H9 (cell line): ENCODE results near the gene TRPM3. TPM values are rescaled to one million over a fixed set of nuclear protein-coding genes. Genes with fewer than 3 reads are reported as not detected.

ENCODE experiments used
- DNase-seq: peaks from one replicate; pipeline ENCODE4 v3.0.0-alpha.2; 2017
- H2AFZ ChIP-seq: one replicate; pipeline ENCODE4 v1.6.1; 2013; ENCODE audit warnings: mild to moderate bottlenecking, low read length, control low read depth, moderate library complexity
- H2AK5ac ChIP-seq: 2 replicates; pipeline ENCODE4 v1.6.1; 2013; ENCODE audit warnings: low read length, control low read depth, mixed read lengths; ENCODE audit not compliant: insufficient read length
- H2BK120ac ChIP-seq: one replicate; pipeline ENCODE4 v1.6.1; 2013; ENCODE audit warnings: low read depth, mild to moderate bottlenecking, low read length, control low read depth, inconsistent platforms; ENCODE audit not compliant: poor library complexity, severe bottlenecking
- H2BK12ac ChIP-seq: 2 replicates; pipeline ENCODE4 v1.6.1; 2013; ENCODE audit warnings: low read length, control low read depth, mixed read lengths, low read depth; ENCODE audit not compliant: insufficient read length
- H2BK15ac ChIP-seq: 2 replicates; pipeline ENCODE4 v1.6.1; 2013; ENCODE audit warnings: low read depth, low read length, control low read depth
- H2BK20ac ChIP-seq: one replicate; pipeline ENCODE4 v1.6.1; 2013; ENCODE audit warnings: low read depth, mild to moderate bottlenecking, low read length, control low read depth, inconsistent platforms; ENCODE audit not compliant: poor library complexity, severe bottlenecking
- H2BK5ac ChIP-seq: 2 replicates; pipeline ENCODE4 v1.6.1; 2013; ENCODE audit warnings: low read length, control low read depth, mixed read lengths; ENCODE audit not compliant: insufficient read length
- H3K14ac ChIP-seq: 2 replicates; pipeline ENCODE4 v1.6.1; 2013; ENCODE audit warnings: low read length, control low read depth; ENCODE audit not compliant: insufficient read depth
- H3K18ac ChIP-seq: 2 replicates; pipeline ENCODE4 v1.6.1; 2013; ENCODE audit warnings: low read depth, mild to moderate bottlenecking, mixed read lengths, low read length, control low read depth; ENCODE audit not compliant: insufficient read length
- H3K23ac ChIP-seq: 2 replicates; pipeline ENCODE4 v1.6.1; 2013; ENCODE audit warnings: low read length, control low read depth, mixed read lengths, low read depth; ENCODE audit not compliant: insufficient read length
- H3K23me2 ChIP-seq: 2 replicates; pipeline ENCODE4 v1.6.1; 2013; ENCODE audit warnings: low read depth, mild to moderate bottlenecking, mixed read lengths, low read length, control low read depth; ENCODE audit not compliant: insufficient read length, poor library complexity, severe bottlenecking
- H3K27ac ChIP-seq: 2 replicates; pipeline ENCODE4 v1.5.1; 2013; ENCODE audit warnings: low read length, control low read depth, mixed read lengths, low read depth; ENCODE audit not compliant: insufficient read length
- H3K27me3 ChIP-seq: 2 replicates; pipeline ENCODE4 v1.6.1; 2013; ENCODE audit warnings: low read length, control low read depth, inconsistent platforms; ENCODE audit not compliant: insufficient read depth
- H3K4ac ChIP-seq: 2 replicates; pipeline ENCODE4 v1.6.1; 2013; ENCODE audit warnings: low read depth, mild to moderate bottlenecking, control low read depth, inconsistent platforms, low read length, moderate library complexity
- H3K4me1 ChIP-seq: 2 replicates; pipeline ENCODE4 v1.6.1; 2013; ENCODE audit warnings: low read length, control low read depth, inconsistent platforms; ENCODE audit not compliant: insufficient read depth
- H3K4me2 ChIP-seq: 2 replicates; pipeline ENCODE4 v1.6.1; 2013; ENCODE audit warnings: low read length, control low read depth, mixed read lengths; ENCODE audit not compliant: insufficient read length, insufficient read depth
- H3K56ac ChIP-seq: 2 replicates; pipeline ENCODE4 v1.6.1; 2013; ENCODE audit warnings: low read depth, mild to moderate bottlenecking, mixed read lengths, low read length, control low read depth; ENCODE audit not compliant: insufficient read length
- H3K79me1 ChIP-seq: 2 replicates; pipeline ENCODE4 v1.6.1; 2013; ENCODE audit warnings: low read depth, mild to moderate bottlenecking, moderate library complexity, low read length, control low read depth, inconsistent platforms; ENCODE audit not compliant: insufficient read depth, poor library complexity, severe bottlenecking
- H3K79me2 ChIP-seq: 2 replicates; pipeline ENCODE4 v1.6.1; 2013; ENCODE audit warnings: low read length, control low read depth, inconsistent platforms; ENCODE audit not compliant: insufficient read depth
- H3K9ac ChIP-seq: 2 replicates; pipeline ENCODE4 v1.6.1; 2013; ENCODE audit warnings: low read length, control low read depth, mixed read lengths; ENCODE audit not compliant: insufficient read length; ENCODE audit errors: extremely low read depth
- H3K9me3 ChIP-seq: one replicate; pipeline ENCODE4 v1.6.1; 2013; ENCODE audit warnings: low read depth, low read length, inconsistent platforms; ENCODE audit not compliant: control insufficient read depth
- H3T11ph ChIP-seq: one replicate; pipeline ENCODE4 v1.6.1; 2013; ENCODE audit warnings: mild to moderate bottlenecking, low read length, control low read depth, inconsistent platforms
- H4K20me1 ChIP-seq: one replicate; pipeline ENCODE4 v1.6.1; 2013; ENCODE audit not compliant: control insufficient read depth, insufficient read length, insufficient read depth
- H4K5ac ChIP-seq: 2 replicates; pipeline ENCODE4 v1.6.1; 2013; ENCODE audit warnings: low read depth, mild to moderate bottlenecking, mixed read lengths, low read length, control low read depth; ENCODE audit not compliant: insufficient read length
- H4K8ac ChIP-seq: replicated peaks from 2 replicates; pipeline ENCODE4 v1.6.1; 2013; ENCODE audit warnings: low read length, control low read depth, mixed read lengths, low read depth; ENCODE audit not compliant: insufficient read length
- H4K91ac ChIP-seq: 2 replicates; pipeline ENCODE4 v1.6.1; 2013; ENCODE audit warnings: low read depth, mild to moderate bottlenecking, moderate library complexity, mixed read lengths, low read length, control low read depth; ENCODE audit not compliant: insufficient read length
- H3K27ac Mint-ChIP-seq, 3 experiments: 2 replicates in 2 of 3; 3 replicates in 1 of 3; pipeline ENCODE4 v1.8.0; 2020 to 2021; ENCODE audit warnings: mixed read lengths in 3 of 3, mild to moderate bottlenecking in 1 of 3, moderate library complexity in 1 of 3
- H3K27me3 Mint-ChIP-seq: 2 replicates; pipeline ENCODE4 v1.8.0; 2021; ENCODE audit warnings: low read depth, mild to moderate bottlenecking, moderate library complexity, mixed read lengths
- H3K36me3 Mint-ChIP-seq, 3 experiments: 2 replicates in 2 of 3; 3 replicates in 1 of 3; pipeline ENCODE4 v1.8.0; 2020 to 2021; ENCODE audit warnings: low read depth in 3 of 3, mixed read lengths in 3 of 3; ENCODE audit not compliant: insufficient read depth in 1 of 3
- H3K4me1 Mint-ChIP-seq, 2 experiments: 2 replicates each; pipeline ENCODE4 v1.8.0; 2020; ENCODE audit warnings: mixed read lengths in 2 of 2
- H3K4me3 Mint-ChIP-seq, 2 experiments: 2 replicates in 1 of 2; 3 replicates in 1 of 2; pipeline ENCODE4 v1.8.0; 2020 to 2021; ENCODE audit warnings: mild to moderate bottlenecking in 2 of 2, mixed read lengths in 2 of 2, moderate library complexity in 1 of 2
- H3K9me3 Mint-ChIP-seq, 2 experiments: 2 replicates in 1 of 2; 3 replicates in 1 of 2; pipeline ENCODE4 v1.8.0; 2020; ENCODE audit warnings: mild to moderate bottlenecking in 2 of 2, mixed read lengths in 2 of 2, moderate library complexity in 1 of 2
- CTCF ChIP-seq: fragments of 200-600 bp; sonication (generic); conservative IDR thresholded peaks from 3 replicates; pipeline ENCODE4 v1.8.0; 2021; ENCODE audit warnings: antibody characterized with exemption, mild to moderate bottlenecking
- WGBS: extraction: QIAGEN DNeasy Blood & Tissue Kit; methylation state at CpG from one replicate; pipeline ENCODE4 v1.1.7; 2013; ENCODE audit warnings: missing lambda C conversion rate, low lambda C conversion rate, mixed read lengths; ENCODE audit not compliant: insufficient read length; ENCODE audit errors: extremely low coverage; 5-methylcytosine and 5-hydroxymethylcytosine counted together
- total RNA-seq: library from RNA; stranded (reverse); gene quantifications from 2 replicates; pipeline ENCODE4 v1.2.1, GENCODE V29; 2021

Gene TRPM3
- total RNA-seq, 1 experiment from 2014 or later: 10.3 TPM

- WGBS: no CpG with 5 or more reads among the region's 1 CpG
- TF ChIP-seq CTCF: no peak
- no peak overlapping the region for H3T11ph ChIP-seq
- H3K27ac ChIP-seq: no peak overlapping the region
- no peaks in the 10 kb centered on the region for H3K36me3 Mint-ChIP-seq
- no peak overlapping the region for H3K4me2 ChIP-seq
- H3K18ac ChIP-seq: no peak overlapping the region
- H2AK5ac ChIP-seq: no peak overlapping the region
- H3K27ac Mint-ChIP-seq: no peak overlapping the region
- H2BK20ac ChIP-seq: no peak overlapping the region
- no peak overlapping the region for H3K9ac ChIP-seq
- no peak overlapping the region for H2BK5ac ChIP-seq
- H3K79me1 ChIP-seq: no peaks in the 10 kb centered on the region
- no peaks in the 10 kb centered on the region for H3K27me3 Mint-ChIP-seq
- H2AFZ ChIP-seq: no peak overlapping the region
- no peak overlapping the region for H4K91ac ChIP-seq
- H2BK120ac ChIP-seq: no peak overlapping the region
- no peaks in the 10 kb centered on the region for H3K9me3 ChIP-seq
- no peak overlapping the region for H4K5ac ChIP-seq
- no peak overlapping the region for H2BK15ac ChIP-seq
- no peaks in the 10 kb centered on the region for H3K27me3 ChIP-seq
- H3K14ac ChIP-seq: no peak overlapping the region
- no peak overlapping the region for H4K8ac ChIP-seq
- H3K23me2 ChIP-seq: no peaks in the 10 kb centered on the region
- H3K23ac ChIP-seq: no peak overlapping the region
- H3K4me3 Mint-ChIP-seq: no peak overlapping the region
- H4K20me1 ChIP-seq: no peaks in the 10 kb centered on the region
- no peak for DNase-seq
- H3K9me3 Mint-ChIP-seq: no peaks in the 10 kb centered on the region
- H3K79me2 ChIP-seq: no peaks in the 10 kb centered on the region
- H3K4me1 ChIP-seq: peaks cover 4% of the 10 kb centered on the region; the same call in 1 of the 2 replicates
- no peak overlapping the region for H3K4ac ChIP-seq
- H3K56ac ChIP-seq: no peak overlapping the region
- H3K4me1 Mint-ChIP-seq: peaks cover 8 to 15% of the 10 kb centered on the region in 2 experiments
- H2BK12ac ChIP-seq: no peak overlapping the region
These were observed 219.7 kb downstream of the TRPM3 start for GRCh38 chr9:70901746-70902145.
